22Rv1 (cell line): Measurements from ENCODE around the gene PLD5.

Experiments
- ZFX ChIP-seq: fragments of 450-650 bp; IDR thresholded peaks from 2 replicates; pipeline ENCODE4 v1.6.1; 2017; ENCODE audit warnings: antibody characterized with exemption, borderline replicate concordance
- TF ChIP-seq, protein P1 (sequence below): fragments of 450-650 bp; IDR thresholded peaks from 2 replicates; pipeline ENCODE4 v1.5.1; 2017; ENCODE audit warnings: mild to moderate bottlenecking

DNA sequence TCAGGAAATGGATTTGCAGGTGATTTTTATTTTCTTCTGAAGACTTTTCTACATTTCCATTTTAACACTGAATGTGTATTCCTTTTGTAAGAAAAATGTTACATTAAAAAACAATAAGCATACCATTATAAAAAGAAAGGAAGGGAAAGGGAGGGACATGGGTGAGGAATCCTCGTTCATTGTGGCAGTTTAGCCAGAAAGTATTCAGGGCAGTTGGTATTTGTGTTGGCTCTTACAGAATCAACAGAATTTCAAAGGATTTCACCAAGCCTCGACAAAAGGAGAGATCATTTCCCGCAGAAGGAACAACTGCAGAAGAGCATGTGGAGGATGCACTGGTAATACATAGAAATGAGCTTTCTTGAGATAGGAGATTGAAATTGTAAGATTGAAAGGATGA, 35.0 kb downstream of the PLD5 start:
- TF ChIP-seq, protein P1, sequence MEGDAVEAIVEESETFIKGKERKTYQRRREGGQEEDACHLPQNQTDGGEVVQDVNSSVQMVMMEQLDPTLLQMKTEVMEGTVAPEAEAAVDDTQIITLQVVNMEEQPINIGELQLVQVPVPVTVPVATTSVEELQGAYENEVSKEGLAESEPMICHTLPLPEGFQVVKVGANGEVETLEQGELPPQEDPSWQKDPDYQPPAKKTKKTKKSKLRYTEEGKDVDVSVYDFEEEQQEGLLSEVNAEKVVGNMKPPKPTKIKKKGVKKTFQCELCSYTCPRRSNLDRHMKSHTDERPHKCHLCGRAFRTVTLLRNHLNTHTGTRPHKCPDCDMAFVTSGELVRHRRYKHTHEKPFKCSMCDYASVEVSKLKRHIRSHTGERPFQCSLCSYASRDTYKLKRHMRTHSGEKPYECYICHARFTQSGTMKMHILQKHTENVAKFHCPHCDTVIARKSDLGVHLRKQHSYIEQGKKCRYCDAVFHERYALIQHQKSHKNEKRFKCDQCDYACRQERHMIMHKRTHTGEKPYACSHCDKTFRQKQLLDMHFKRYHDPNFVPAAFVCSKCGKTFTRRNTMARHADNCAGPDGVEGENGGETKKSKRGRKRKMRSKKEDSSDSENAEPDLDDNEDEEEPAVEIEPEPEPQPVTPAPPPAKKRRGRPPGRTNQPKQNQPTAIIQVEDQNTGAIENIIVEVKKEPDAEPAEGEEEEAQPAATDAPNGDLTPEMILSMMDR = no peak
- no peak for TF ChIP-seq ZFX
